GM13976 (cell line): Measurements from ENCODE around the gene ELMOD1.

ENCODE experiments used
- DNase-seq: peaks from one replicate; pipeline ENCODE4 v3.0.0; 2012; ENCODE audit warnings: low spot score
- in situ Hi-C: fragments of 300-500 bp; cut with MboI; formaldehyde crosslinking; loops from one replicate; pipeline ENCODE4 v1.12.0; 2022; ENCODE audit warnings: low sequenced_read_pairs, mixed read lengths, inconsistent platforms; ENCODE audit not compliant: unreplicated experiment
- TF ChIP-seq, protein P1 (sequence below): IDR thresholded peaks from 2 replicates; pipeline ENCODE4 v1.5.1; 2012; ENCODE audit warnings: borderline replicate concordance, mild to moderate bottlenecking; ENCODE audit not compliant: insufficient read depth; ENCODE audit errors: extremely low read depth, missing control alignments, control extremely low read depth

ELMOD1 gene

DNA sequence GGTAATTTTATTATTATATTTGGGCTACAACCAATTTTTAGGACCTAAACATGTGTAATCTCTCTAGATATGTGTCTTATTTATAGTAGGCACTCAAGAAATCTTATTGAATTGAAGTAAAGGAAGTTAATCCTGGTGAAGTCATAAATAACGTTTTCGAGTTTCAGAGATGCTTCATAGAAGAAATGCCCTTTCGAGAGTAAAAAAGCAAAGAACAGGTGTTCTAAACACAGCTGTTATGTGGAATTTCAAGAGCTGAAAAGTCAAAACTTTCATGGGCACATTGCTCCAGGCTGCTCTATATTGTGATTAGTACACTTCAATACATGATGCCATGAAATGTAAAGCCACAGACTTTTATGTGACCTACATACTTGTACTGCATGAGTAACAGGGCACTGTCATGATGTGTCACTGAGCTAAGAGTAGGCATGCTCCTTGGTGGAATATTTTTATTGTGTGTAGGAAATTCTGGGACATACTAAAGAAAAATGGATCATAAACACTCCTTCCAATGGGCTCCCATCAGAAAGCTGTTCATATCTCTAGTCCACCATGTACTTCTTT, 7.2 kb upstream of the ELMOD1 start:
- DNase-seq: no peak
- TF ChIP-seq, protein P1, sequence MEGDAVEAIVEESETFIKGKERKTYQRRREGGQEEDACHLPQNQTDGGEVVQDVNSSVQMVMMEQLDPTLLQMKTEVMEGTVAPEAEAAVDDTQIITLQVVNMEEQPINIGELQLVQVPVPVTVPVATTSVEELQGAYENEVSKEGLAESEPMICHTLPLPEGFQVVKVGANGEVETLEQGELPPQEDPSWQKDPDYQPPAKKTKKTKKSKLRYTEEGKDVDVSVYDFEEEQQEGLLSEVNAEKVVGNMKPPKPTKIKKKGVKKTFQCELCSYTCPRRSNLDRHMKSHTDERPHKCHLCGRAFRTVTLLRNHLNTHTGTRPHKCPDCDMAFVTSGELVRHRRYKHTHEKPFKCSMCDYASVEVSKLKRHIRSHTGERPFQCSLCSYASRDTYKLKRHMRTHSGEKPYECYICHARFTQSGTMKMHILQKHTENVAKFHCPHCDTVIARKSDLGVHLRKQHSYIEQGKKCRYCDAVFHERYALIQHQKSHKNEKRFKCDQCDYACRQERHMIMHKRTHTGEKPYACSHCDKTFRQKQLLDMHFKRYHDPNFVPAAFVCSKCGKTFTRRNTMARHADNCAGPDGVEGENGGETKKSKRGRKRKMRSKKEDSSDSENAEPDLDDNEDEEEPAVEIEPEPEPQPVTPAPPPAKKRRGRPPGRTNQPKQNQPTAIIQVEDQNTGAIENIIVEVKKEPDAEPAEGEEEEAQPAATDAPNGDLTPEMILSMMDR: no peak
- in situ Hi-C loops: no loop called here

DNA sequence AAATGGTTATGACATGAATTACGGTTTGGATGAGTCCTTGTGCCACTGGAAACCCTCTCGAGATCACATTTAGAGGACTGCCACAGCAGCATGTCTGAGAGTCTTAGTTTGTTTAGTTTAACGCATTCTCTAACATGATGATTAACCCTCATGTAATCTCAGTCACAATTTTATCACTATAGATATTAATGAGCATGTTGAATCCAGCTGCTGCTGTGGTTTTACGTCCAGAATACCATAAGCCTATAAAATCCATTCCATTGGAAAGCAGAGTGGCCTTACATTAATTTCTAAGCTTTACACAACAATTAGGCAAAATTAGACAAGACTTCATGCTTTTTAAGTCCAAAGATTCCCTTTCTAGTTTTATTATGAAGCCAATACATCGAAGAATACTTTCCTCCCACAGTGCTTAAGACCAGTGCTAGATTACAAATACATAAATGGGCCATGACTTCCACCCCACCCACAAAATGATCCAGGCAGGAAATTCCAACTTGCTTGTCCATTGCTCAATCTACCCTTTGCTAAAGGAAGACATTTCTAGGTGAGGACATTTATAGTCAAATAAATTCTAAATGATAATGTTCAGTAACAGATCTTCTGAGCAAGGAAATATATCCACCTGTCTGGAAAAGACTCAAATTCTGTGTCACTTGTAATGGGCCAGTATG, 3.5 kb upstream of the ELMOD1 start:
- in situ Hi-C loops: no loop called here
- TF ChIP-seq, protein P1: no peak
- DNase-seq: no peak

DNA sequence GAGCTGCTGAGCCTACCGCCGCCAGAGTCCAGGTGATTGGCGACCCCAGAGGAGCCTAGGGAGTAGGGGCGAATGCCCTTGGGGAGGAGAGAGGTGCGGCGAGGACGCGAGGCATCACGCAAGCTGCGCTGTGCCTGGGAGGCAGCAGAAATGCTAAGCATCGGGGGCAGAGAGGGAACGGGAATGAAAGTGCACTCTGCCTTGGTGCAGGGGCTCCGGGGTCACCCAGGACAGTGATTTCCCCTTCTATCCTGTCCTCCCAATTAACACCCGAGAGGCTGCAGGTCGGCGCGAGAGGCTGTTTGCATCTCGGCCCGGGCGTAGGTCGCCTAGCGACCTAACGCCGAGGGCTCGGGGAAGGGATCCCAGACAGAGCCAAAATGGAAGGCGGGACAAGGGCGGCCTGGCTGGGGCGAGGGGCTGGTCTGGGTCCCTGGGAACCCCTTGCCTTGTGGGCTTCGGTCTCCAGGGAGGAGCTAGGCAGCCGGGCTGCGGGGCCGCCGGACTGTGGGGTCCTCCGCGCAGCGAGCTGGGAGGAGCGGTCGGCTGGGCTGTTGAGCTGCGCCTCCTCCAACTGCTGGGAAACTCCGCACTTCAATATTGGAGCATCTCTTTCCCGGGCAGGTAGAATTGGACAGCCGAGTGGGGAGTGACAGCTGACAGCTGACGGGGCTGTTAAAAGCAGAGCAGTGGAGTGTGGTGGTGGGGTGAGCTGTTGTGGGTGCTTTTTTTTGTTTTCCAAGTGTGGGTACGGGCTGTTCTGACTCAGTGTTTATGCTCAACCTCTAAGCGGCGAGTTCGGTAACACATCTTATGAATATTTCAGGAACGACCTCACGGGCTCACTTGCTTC, 657 bp downstream of the ELMOD1 start:
- in situ Hi-C loops: no loop called here
- TF ChIP-seq, protein P1: no peak
- peak; percentile 55 for DNase-seq

DNA sequence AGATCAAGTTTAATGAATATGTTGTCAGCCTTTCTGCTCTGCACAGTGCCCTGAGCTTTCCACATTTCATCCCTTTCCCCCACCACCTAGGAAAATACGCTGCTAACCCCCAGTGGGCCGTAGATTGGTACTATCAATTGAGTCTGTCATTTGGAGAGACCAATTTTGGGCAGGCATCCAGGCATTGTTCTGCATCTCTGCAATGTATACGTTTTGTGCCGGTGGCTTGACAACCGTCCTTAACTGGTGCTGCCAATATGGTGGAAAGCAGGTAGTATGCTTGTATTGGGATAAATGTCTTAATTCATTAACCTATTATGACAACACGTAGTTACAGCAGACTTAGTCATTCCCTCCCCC, 1.3 kb downstream of the ELMOD1 start:
- in situ Hi-C loops: no loop called here
- DNase-seq: no peak
- TF ChIP-seq, protein P1: no peak

DNA sequence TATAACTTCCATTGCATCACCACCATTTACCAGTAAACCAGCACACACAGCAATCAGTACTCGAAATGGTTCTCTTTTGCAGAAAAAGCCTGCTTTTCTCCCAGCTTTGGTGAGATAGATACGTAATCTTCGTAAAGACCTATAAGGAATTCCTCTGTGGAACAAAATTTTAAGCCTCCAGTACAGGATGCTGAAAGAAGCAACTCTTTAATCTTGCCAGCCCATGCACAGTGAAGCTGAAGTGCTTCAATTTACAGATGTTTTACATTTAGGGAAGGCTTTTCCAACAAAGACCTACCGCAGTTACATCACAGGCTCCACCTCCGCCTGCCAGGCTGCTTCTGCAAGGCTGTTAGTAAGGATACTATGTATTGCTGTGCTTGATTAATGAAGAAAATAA, 1.9 kb downstream of the ELMOD1 start:
- no peak for DNase-seq
- TF ChIP-seq, protein P1: no peak
- in situ Hi-C loops: no loop called here

DNA sequence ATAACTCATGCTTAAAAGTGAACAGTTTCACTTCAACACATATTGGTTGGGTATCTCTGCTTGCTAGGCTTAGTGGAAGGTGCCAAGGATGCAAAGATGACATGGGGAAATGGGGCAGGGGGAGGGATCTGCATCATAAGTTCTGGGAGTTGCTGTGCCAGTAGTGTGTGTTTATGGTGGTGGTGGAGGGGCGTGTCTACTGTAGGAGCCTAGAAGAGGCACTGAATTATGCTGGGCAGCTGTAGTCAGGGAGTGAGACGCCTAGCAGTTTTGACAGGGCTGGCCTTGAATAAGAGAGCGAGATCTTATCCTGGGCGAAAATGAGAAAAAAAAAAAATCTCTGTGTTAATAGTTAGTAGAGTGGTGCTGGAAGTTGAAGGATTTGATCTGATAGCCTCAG, 3.0 kb downstream of the ELMOD1 start:
- in situ Hi-C loops: no loop called here
- TF ChIP-seq, protein P1: no peak
- no peak for DNase-seq
